Measurements from ENCODE around the gene ANKRD42.

The ANKRD42 gene

GRCh38 chr11:83193315-83194280, at the start of gene ANKRD42:
Gene ANKRD42 (plus strand): TSS chr11:83193712. CDS start chr11:83194671, 959 bp downstream.
- DNase-seq, result peak; percentile 97

- no peak for DNase-seq
Observed at GRCh38 chr11:83147895-83148294, 45.6 kb upstream of the ANKRD42 start.

GRCh38 chr11:83150450-83150849, 43.1 kb upstream of the ANKRD42 start:
- DNase-seq, result no peak

- DNase-seq, result no peak
Observed at GRCh38 chr11:83151274-83151977, 42.1 kb upstream of the ANKRD42 start.

- DNase-seq, result no peak
Observed at GRCh38 chr11:83152264-83152663, 41.2 kb upstream of the ANKRD42 start.

- DNase-seq, result no peak
Observed at GRCh38 chr11:83153764-83154163, 39.7 kb upstream of the ANKRD42 start.

GRCh38 chr11:83156144-83156995, 37.1 kb upstream of the ANKRD42 start:
- DNase-seq, result peak; percentile 100

GRCh38 chr11:83156996-83157593, 36.4 kb upstream of the ANKRD42 start, which contains the start of gene PCF11:
Gene PCF11 (plus strand): TSS chr11:83157131. CDS start chr11:83157440, 309 bp downstream.
- no peak for DNase-seq

- DNase-seq, result peak; percentile 82
Observed at GRCh38 chr11:83157594-83158356, 35.7 kb upstream of the ANKRD42 start.

- DNase-seq, result no peak
Observed at GRCh38 chr11:83158357-83158786, 35.1 kb upstream of the ANKRD42 start.

- no peak for DNase-seq
Observed at GRCh38 chr11:83158965-83159901, 34.3 kb upstream of the ANKRD42 start.

GRCh38 chr11:83159902-83160865, 33.3 kb upstream of the ANKRD42 start:
- DNase-seq, result no peak

- no peak for DNase-seq
Observed at GRCh38 chr11:83161610-83162199, 31.8 kb upstream of the ANKRD42 start.

GRCh38 chr11:83162377-83162776, 31.1 kb upstream of the ANKRD42 start:
- no peak for DNase-seq

GRCh38 chr11:83166193-83166866, 27.2 kb upstream of the ANKRD42 start:
- DNase-seq, result no peak

- no peak for DNase-seq
Observed at GRCh38 chr11:83168756-83169155, 24.8 kb upstream of the ANKRD42 start.

- DNase-seq, result no peak
Observed at GRCh38 chr11:83170865-83171264, 22.6 kb upstream of the ANKRD42 start.

GRCh38 chr11:83172551-83172950, 21.0 kb upstream of the ANKRD42 start:
- DNase-seq, result no peak

All from femur (tissue), 1 donor.